Muscle layer of colon (tissue), 2 donors: ENCODE data around the gene CA5A.

ENCODE experiments used
- H3K27ac ChIP-seq: one replicate; pipeline ENCODE4 v1.7.0; 2013; ENCODE audit warnings: low read depth, mild to moderate bottlenecking, low read length, moderate library complexity
- H3K27me3 ChIP-seq, 2 donors: one replicate each; pipeline ENCODE4 v1.7.0; 2013; ENCODE audit warnings: low read length in 2 of 2, mild to moderate bottlenecking in 2 of 2; ENCODE audit not compliant: insufficient read depth in 2 of 2, control insufficient read depth in 1 of 2
- H3K36me3 ChIP-seq: one replicate; pipeline ENCODE4 v1.7.0; 2013; ENCODE audit warnings: mild to moderate bottlenecking, low read length; ENCODE audit not compliant: insufficient read depth
- H3K4me1 ChIP-seq: one replicate; pipeline ENCODE4 v1.7.0; 2013; ENCODE audit warnings: mild to moderate bottlenecking, low read length; ENCODE audit not compliant: insufficient read depth
- H3K4me3 ChIP-seq, 2 donors: one replicate each; pipeline ENCODE4 v1.7.0; 2013; ENCODE audit warnings: low read length in 2 of 2, low read depth in 1 of 2, mild to moderate bottlenecking in 1 of 2, moderate library complexity in 1 of 2
- H3K9ac ChIP-seq: one replicate; pipeline ENCODE4 v1.7.0; 2013; ENCODE audit warnings: low read length
- H3K9me3 ChIP-seq: one replicate; pipeline ENCODE4 v1.7.0; 2013; ENCODE audit warnings: mild to moderate bottlenecking, low read length
- donor health status: abdominal sarcoma.
- donor health status: Adenocarcinoma of cecum.

The CA5A gene

GRCh38 chr16:87929986-87930385 is 6.3 kb downstream of the CA5A start:
- no peaks in the 10 kb centered on the region for H3K4me1 ChIP-seq
- H3K36me3 ChIP-seq = no peaks in the 10 kb centered on the region
- no peaks in the 10 kb centered on the region for H3K9me3 ChIP-seq
- H3K27ac ChIP-seq = no peak overlapping the region
- no peak overlapping the region for H3K9ac ChIP-seq
- H3K27me3 ChIP-seq = no peaks in the 10 kb centered on the region
- no peak overlapping the region for H3K4me3 ChIP-seq

DNA sequence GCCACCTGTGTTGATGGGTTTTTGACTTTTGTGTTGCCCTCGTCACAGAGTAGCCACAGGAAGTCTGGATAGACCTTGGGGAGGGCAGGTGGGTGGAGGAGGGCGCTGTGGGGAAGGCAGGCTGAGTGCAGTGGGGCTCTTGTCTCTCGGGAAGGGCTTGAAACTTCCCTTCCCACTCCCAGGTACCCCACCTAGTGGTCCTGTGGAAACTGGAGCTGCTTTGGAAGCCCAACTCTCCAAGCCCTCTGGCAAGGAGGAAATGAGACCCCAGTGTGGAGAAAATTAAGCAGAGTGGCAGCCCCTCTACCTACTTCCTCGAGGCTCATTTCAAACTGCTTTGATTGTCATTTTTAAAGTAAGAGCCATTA is 9.2 kb downstream of the CA5A start:
- Histone ChIP-seq H3K36me3 (no peaks in the 10 kb centered on the region), H3K27me3 (no peaks in the 10 kb centered on the region), H3K4me1 (no peaks in the 10 kb centered on the region), H3K4me3 (no peak overlapping the region), H3K9me3 (no peaks in the 10 kb centered on the region), H3K9ac (no peak overlapping the region), H3K27ac (no peak overlapping the region)

DNA sequence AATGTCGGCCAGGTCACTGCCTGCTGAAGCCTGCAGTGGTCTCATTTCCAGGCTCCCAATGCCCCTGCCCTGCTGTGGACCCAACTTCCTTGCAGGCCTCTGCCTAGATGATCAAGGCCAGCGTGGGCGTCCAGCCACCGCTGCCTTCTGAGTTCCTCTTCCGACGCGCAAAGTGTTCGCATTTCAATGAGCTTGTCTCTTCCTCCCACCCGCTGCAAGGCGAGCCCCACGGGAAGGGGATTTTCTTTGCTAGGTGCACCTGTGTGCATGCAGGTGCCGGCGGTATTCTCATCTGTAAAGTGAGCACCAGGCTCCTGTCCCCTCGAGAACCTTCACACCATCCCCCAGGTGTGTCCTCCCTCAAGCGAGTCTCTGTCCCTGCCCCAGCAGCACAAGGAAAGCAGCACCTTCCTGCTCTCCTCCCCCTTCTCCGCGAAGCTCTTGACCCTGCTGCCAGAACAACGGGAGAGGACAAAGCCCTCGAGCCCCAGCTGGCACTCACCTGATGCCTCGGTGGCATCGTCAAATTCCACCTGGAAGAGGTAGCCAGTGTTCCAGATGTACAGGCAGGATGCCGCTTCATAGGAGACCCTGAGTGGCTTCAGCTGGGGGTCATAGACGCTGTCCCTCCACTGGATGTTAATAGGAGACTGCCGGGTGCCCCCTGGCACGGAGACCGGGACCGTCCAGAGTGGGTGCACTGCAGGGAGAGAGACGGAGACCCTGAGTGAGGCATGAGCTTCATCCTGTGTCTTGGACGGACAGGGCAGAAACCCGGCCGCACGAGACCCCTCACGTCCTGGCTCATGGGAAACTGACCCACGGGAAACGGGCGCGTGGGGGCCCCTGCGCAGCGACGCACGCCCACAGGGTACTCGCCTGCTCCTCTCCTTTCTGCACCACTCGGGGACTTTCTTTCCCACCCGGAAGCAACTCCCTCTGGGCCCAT is 9.8 kb downstream of the CA5A start:
- Histone ChIP-seq H3K27ac (no peak overlapping the region), H3K9me3 (no peaks in the 10 kb centered on the region), H3K4me1 (no peaks in the 10 kb centered on the region)

GRCh38 chr16:87924811-87925670 is 11.3 kb downstream of the CA5A start:
- H3K4me1 ChIP-seq = no peaks in the 10 kb centered on the region
- no peaks in the 10 kb centered on the region for H3K9me3 ChIP-seq
- H3K9ac ChIP-seq = no peak overlapping the region
- H3K27me3 ChIP-seq = no peaks in the 10 kb centered on the region
- no peaks in the 10 kb centered on the region for H3K36me3 ChIP-seq
- H3K4me3 ChIP-seq = no peak overlapping the region
- H3K27ac ChIP-seq = no peak overlapping the region

More for the DNA sequence above, 9.8 kb downstream of the CA5A start:
- no peak overlapping the region for H3K9ac ChIP-seq
- no peaks in the 10 kb centered on the region for H3K27me3 ChIP-seq
- H3K36me3 ChIP-seq = no peaks in the 10 kb centered on the region
- no peak overlapping the region for H3K4me3 ChIP-seq

DNA sequence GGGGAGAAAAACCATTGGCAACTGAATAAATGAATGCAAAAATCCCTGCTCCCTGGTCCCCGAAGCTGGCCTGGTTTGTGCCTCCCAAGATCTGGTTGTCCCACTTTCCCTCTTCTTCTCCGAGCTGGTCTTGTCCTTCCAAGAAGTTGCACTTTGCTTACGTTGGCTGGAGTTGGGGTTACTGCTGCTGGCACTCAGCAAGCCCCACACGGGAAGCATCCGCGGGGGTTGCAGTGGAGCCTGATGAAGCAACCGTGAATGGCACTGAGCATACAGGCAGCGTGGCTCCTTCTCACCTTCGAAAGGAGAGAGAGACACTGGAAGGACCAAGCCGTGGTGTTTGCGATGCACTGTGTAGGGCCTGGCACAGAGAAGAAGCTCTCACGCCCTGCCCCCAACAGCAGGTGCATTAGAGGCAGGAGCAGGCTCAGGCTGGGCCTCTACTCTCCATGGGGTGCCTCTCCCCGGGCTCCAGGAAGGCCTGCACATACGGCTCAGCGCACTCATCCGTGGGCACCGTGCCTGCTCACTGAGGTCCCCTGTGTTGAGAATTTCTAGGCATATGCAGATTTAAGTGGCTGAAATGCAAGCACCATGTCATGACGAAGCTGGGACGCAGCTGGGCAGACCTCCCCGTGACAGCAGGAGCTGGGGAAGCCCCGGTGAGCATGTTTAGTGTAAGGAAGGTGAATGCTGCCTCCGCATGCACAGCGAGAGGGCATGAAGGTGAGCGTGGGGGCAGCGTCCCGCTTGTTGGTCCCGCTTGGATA is 12.1 kb downstream of the CA5A start:
- H3K36me3 ChIP-seq = no peaks in the 10 kb centered on the region
- no peak overlapping the region for H3K9ac ChIP-seq
- no peak overlapping the region for H3K27ac ChIP-seq
- H3K4me3 ChIP-seq = no peak overlapping the region
- H3K4me1 ChIP-seq = no peaks in the 10 kb centered on the region
- no peaks in the 10 kb centered on the region for H3K27me3 ChIP-seq
- H3K9me3 ChIP-seq = no peaks in the 10 kb centered on the region

DNA sequence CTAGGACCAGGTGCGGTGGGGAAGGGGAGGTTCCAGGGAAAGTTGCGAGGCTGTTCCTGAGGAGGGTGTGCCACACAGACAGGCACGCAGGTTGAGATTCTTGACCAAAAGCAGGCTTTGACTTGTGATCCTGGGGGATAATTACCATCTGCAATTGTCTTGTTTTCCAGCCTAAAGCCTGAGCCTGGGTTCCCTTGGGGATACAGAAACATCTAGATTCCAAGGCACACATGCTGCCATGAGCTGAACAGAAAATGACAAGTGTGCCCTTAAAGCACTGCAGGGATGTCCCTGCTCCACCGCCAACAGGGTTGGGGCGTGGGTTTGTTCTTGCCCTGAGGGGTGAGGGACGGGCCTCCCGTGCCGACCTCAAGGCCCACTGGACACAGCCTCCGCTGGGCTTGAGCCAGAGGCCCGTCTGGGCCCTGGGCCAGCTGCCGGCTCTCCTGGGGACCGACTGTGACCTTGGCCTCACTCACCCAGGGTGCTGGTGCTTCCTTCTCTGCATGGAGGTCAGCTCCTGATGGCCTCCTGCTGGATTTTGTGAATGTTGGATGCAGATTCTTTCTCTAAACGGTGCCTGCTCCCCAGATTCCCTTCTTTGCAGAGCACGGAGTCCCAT is 14.0 kb downstream of the CA5A start:
- Histone ChIP-seq H3K27ac (no peak overlapping the region), H3K9me3 (no peaks in the 10 kb centered on the region), H3K4me1 (no peaks in the 10 kb centered on the region), H3K27me3 (no peaks in the 10 kb centered on the region), H3K9ac (no peak overlapping the region), H3K4me3 (no peak overlapping the region), H3K36me3 (no peaks in the 10 kb centered on the region)

- Histone ChIP-seq H3K36me3 (no peaks in the 10 kb centered on the region), H3K27me3 (no peaks in the 10 kb centered on the region), H3K27ac (no peak overlapping the region), H3K4me1 (no peaks in the 10 kb centered on the region), H3K9me3 (no peaks in the 10 kb centered on the region), H3K9ac (no peak overlapping the region), H3K4me3 (no peak overlapping the region)
These were observed 15.0 kb downstream of the CA5A start for GRCh38 chr16:87921236-87921773.

GRCh38 chr16:87919681-87919994 is 16.7 kb downstream of the CA5A start:
- H3K27me3 ChIP-seq = no peaks in the 10 kb centered on the region
- H3K9ac ChIP-seq = no peak overlapping the region
- H3K4me3 ChIP-seq = no peak overlapping the region
- no peak overlapping the region for H3K27ac ChIP-seq
- no peaks in the 10 kb centered on the region for H3K9me3 ChIP-seq
- no peaks in the 10 kb centered on the region for H3K36me3 ChIP-seq
- H3K4me1 ChIP-seq = no peaks in the 10 kb centered on the region

- H3K27ac ChIP-seq = no peak overlapping the region
- H3K4me1 ChIP-seq = no peaks in the 10 kb centered on the region
- H3K9me3 ChIP-seq = no peaks in the 10 kb centered on the region
- no peaks in the 10 kb centered on the region for H3K36me3 ChIP-seq
- no peak overlapping the region for H3K4me3 ChIP-seq
- H3K9ac ChIP-seq = no peak overlapping the region
- no peaks in the 10 kb centered on the region for H3K27me3 ChIP-seq
These were observed 17.3 kb downstream of the CA5A start for GRCh38 chr16:87918866-87919680.

DNA sequence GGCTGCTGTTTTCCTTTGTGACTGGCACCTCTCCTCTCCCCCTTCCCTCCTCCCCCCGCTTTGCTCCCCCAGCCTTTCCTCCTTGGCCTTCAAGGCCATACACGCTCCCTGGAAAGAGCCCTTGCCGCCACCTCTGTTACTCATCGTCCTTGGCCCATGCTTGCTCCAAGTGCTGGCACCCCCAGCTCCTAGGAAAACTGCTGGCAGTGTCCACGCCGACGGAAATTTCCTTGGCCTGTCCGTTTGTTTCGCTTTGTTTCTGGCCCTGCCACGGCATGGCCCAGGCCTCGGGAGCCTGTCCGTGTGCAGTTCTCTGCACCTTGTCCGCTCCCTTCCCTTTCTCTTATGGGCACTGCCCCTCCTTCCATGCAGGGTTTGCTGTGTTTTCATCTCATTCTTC is 18.0 kb downstream of the CA5A start:
- Histone ChIP-seq H3K4me3 (no peak overlapping the region), H3K36me3 (no peaks in the 10 kb centered on the region), H3K27ac (no peak overlapping the region), H3K27me3 (no peaks in the 10 kb centered on the region), H3K9me3 (no peaks in the 10 kb centered on the region), H3K9ac (no peak overlapping the region), H3K4me1 (no peaks in the 10 kb centered on the region)
